Heart left ventricle (tissue), 16 donors: ENCODE measurements around the gene ATG9B. TPM values are rescaled to one million over a fixed set of nuclear protein-coding genes. Genes with fewer than 3 reads are reported as not detected.
"Not testable (repeated sequence)": the region's sequence is repeated elsewhere in the genome, so short reads cannot be mapped to it uniquely, and the experiment has no call there.

Experiments used
- ATAC-seq, 4 donors: fragments of 200-7000 bp; cut with Tn5 transposase; one replicate each; pipeline ENCODE4 v1.9.1; 2020 to 2022; ENCODE audit warnings: moderate library complexity in 4 of 4, mild to moderate bottlenecking in 3 of 4, moderate number of reproducible peaks in 1 of 4
- DNase-seq, 5 donors: peaks; one replicate each; pipeline ENCODE4 v3.0.0-alpha.2; 2020
- H3K27ac ChIP-seq, 12 donors: fragments of 200-600 bp; sonication (generic) in 4 of 12; one replicate each; pipeline versions ENCODE4 v1.5.0 to v1.8.0; 2016 to 2022; ENCODE audit warnings: mild to moderate bottlenecking in 2 of 12
- H3K27me3 ChIP-seq, 9 donors: fragments of 200-600 bp; sonication (generic) in 2 of 9; one replicate each; pipeline versions ENCODE4 v1.5.1 to v1.8.0; 2016 to 2022; ENCODE audit warnings: mild to moderate bottlenecking in 3 of 9
- H3K36me3 ChIP-seq, 9 donors: fragments of 200-600 bp; sonication (generic) in 2 of 9; one replicate each; pipeline versions ENCODE4 v1.5.0 to v1.8.0; 2018 to 2022; ENCODE audit warnings: mild to moderate bottlenecking in 2 of 9
- H3K4me1 ChIP-seq, 12 donors: fragments of 200-600 bp; sonication (generic) in 4 of 12; one replicate each; pipeline versions ENCODE4 v1.5.0 to v1.8.0; 2016 to 2022; ENCODE audit warnings: mild to moderate bottlenecking in 3 of 12
- H3K4me3 ChIP-seq, 12 donors: fragments of 200-600 bp; sonication (generic) in 4 of 12; one replicate each; pipeline versions ENCODE4 v1.5.0 to v1.8.0; 2017 to 2022; ENCODE audit warnings: mild to moderate bottlenecking in 9 of 12, moderate library complexity in 4 of 12
- H3K9me3 ChIP-seq, 12 donors: fragments of 200-600 bp; sonication (generic) in 4 of 12; one replicate each; pipeline versions ENCODE4 v1.5.0 to v1.8.0; 2016 to 2022; ENCODE audit warnings: mild to moderate bottlenecking in 1 of 12
- POLR2A ChIP-seq, 2 donors: fragments of 450-650 bp; IDR thresholded peaks; one replicate each; pipeline ENCODE4 v1.6.1; 2017; ENCODE audit warnings: antibody characterized with exemption in 2 of 2, mild to moderate bottlenecking in 2 of 2, moderate library complexity in 2 of 2
- WGBS, 4 donors: extraction: QIAGEN DNeasy Blood & Tissue Kit in 2 of 4; methylation state at CpG; one replicate each; pipeline versions ENCODE4 v1.1.5 to v1.1.7; 2013 to 2018; 5-methylcytosine and 5-hydroxymethylcytosine counted together
- intact Hi-C, 10 donors: fragments of 100-400 bp; cut with DNase I; formaldehyde crosslinking; loops; one replicate each; pipeline versions ENCODE4 v1.11.1 to v1.14.2; 2022
- polyA plus RNA-seq, 2 donors: library from polyadenylated mRNA; stranded (reverse); fragments of 200-250 nt; gene quantifications; one replicate each; pipeline ENCODE4 v1.2.3, GENCODE V29; 2013
- total RNA-seq, 9 donors: library from RNA; depleted of rRNA in 2 of 9; stranded (reverse); fragments of >200 nt in 2 of 9; fragmentation: NEBNext Ultra II Directional in 3 of 9; extraction: Animal tissue kit (Norgen Biotek cat#: 25700) in 3 of 9; gene quantifications; one replicate each; pipeline versions ENCODE4 v1.1.0 to v1.2.4, GENCODE V29; 2016 to 2023
- TF ChIP-seq, protein P1 (sequence below), 12 donors: fragments of 200-600 bp; sonication (generic) in 4 of 12; IDR thresholded peaks; one replicate each; pipeline versions ENCODE4 v1.5.0 to v1.8.0; 2018 to 2022; ENCODE audit warnings: antibody characterized with exemption in 12 of 12, mild to moderate bottlenecking in 5 of 12
- donor health status: ischemic (EF 13 %, LVEDD 7.1; RV severe dilation, severe dysfunction).
- donor health status: healthy with polysubstance abuse.
- donor health status: DM: no; HTN: yes; CAD: no.
- donor health status: DM: no; HTN: no; CAD: no.
- donor health status: ischemic (EF 25% LVEDD 6.9; RV normal size, moderate dysfunction).
- donor health status: ischemic (EF 25% LVEDD 5.7; RV mildly dilated, moderate dysfunction).
- donor health status: healthy.
- donor health status: DM: yes; HTN: yes; CAD: no.
- donor health status: ischemic (EF 35%, LVEDD 5.7; RV mildly dilated, moderate dysfunction).
- donor health status: nonischemic (EF 11% LVEDD 7.7; RV severe dilation, severe dysfunction).
- donor health status: DM: yes; HTN: yes; CAD: no.
- donor health status: PGD.
- donor health status: ischemic (EF 29% LVEDD 5.4; RV normal size, mild dysfunction).
- donor health status: nonischemic (EF 23%, LVEDD 6.1; RV moderate dilation, normal function).

The ATG9B gene
- total and polyA plus RNA-seq, 11 donors = 0.07 to 1.0 (median 0.32) TPM; not detected in 7

DNA sequence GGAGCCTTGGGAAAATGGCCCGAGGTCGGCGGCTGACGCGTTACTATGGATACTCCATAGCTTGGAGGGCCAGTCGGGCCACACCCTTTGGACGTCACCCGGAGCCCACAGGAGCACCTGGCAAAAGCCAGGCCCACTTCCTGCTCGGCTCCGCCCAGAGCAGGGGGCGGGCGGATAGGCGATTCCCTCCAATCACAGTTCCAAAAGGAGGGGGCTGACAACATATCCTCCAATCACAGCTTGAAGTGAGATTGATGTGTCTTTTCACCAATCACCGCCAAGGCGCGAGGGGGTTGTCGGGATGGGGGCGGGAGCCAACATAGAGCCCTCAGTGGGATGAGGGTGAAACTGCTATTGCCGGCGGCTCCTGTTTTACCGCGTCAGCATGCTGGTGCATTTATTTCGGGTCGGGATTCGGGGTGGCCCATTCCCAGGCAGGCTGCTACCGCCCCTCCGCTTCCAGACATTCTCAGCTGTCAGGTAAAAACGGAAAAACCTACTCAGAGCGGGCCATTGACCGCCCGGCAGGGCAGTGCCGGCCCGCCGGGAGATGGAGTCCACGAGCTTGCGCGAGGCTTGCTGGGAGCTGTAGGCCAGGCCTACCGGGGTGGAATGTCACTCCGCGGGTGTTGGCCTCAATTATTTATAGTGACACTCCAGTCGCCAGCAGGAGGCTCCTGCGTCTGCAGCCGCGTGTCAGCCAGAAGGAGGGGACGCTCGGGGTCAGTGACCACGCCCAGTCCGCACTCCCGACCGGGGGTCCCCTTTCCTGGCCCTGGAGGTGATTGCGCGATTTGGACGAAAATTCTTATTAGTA, 4.0 kb upstream of the ATG9B start, which contains the start of gene ABCB8:
Gene ABCB8 (plus strand): TSS at position 320 of the 817 bp plus-strand sequence. CDS start 66 bp downstream, at position 386.
- peak within 1 kb of the TSS; percentile 62 to 91 (median 76) for H3K4me3 ChIP-seq
- intact Hi-C loops = loop anchor here in 7 of 10 donors (1.0 to 10.0 kb wide), 11 partner anchors 30 to 661 kb away; partner anchors contain the start of genes SLC4A2 (in 3 of the 7), AGAP3 (in 1 of the 7) and REPIN1 (in 1 of the 7)
- ATAC-seq (peak; percentile 96 to 98 (median 96)), DNase-seq (peak; percentile 96 to 99 (median 98))
- peaks cover 0 to 14% (median 6%) of the 10 kb centered on the region in 9 donors for H3K36me3 ChIP-seq
- peak in 1 of 2 donors; percentile 74 for TF ChIP-seq POLR2A (IDR thresholded peaks at IDR 0.05)
- TF ChIP-seq, protein P1, sequence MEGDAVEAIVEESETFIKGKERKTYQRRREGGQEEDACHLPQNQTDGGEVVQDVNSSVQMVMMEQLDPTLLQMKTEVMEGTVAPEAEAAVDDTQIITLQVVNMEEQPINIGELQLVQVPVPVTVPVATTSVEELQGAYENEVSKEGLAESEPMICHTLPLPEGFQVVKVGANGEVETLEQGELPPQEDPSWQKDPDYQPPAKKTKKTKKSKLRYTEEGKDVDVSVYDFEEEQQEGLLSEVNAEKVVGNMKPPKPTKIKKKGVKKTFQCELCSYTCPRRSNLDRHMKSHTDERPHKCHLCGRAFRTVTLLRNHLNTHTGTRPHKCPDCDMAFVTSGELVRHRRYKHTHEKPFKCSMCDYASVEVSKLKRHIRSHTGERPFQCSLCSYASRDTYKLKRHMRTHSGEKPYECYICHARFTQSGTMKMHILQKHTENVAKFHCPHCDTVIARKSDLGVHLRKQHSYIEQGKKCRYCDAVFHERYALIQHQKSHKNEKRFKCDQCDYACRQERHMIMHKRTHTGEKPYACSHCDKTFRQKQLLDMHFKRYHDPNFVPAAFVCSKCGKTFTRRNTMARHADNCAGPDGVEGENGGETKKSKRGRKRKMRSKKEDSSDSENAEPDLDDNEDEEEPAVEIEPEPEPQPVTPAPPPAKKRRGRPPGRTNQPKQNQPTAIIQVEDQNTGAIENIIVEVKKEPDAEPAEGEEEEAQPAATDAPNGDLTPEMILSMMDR (IDR thresholded peaks at IDR 0.05) = peak; percentile 43 to 77 (median 60)
- peaks cover 0 to 22% (median 15%) of the 10 kb centered on the region in 12 donors for H3K4me1 ChIP-seq
- peak within 1 kb of the TSS; percentile 15 to 90 (median 85) for H3K27ac ChIP-seq
- WGBS, 4 donors = 0 to 1% (median 1%) methylated on average over 36 to 53 of the region's 53 CpGs
- no peaks in the 10 kb centered on the region for H3K9me3 ChIP-seq
- H3K27me3 ChIP-seq = peaks cover 0 to 4% (median 0%) of the 10 kb centered on the region in 9 donors

DNA sequence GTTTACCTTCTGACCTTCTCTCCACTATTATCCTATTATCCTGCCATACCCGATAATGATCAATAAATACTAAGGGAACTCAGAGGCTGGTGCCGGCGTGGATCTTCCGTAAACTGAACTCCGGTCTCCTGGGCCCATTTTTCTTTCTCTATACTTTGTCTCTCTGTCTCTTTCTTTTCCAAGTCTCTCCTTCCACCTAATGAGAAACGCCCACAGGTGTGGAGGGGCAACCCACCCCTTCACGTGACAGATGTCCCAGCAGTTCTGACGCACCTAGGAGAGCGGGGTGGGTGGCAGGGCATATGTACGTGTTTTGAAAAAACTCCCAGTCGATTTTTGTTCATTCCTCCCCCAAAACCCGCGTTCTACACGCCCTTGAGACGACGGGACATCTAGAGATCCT, 3.4 kb upstream of the ATG9B start:
- Histone ChIP-seq H3K4me1 (peaks cover 0 to 22% (median 15%) of the 10 kb centered on the region in 12 donors), H3K27ac (peak overlapping the region in 11 of 12 donors; percentile 17 to 90 (median 81)), H3K4me3 (peak overlapping the region in 11 of 12 donors; percentile 62 to 91 (median 77)), H3K36me3 (peaks cover 0 to 13% (median 2%) of the 10 kb centered on the region in 9 donors)
- DNase-seq, H3K27me3 ChIP-seq, ATAC-seq, H3K9me3 ChIP-seq: not testable (repeated sequence)
- intact Hi-C loops = loop anchor here in 7 of 10 donors (1.0 to 10.0 kb wide), 11 partner anchors 31 to 660 kb away; partner anchors contain the start of genes SLC4A2 (in 3 of the 7), AGAP3 (in 1 of the 7) and REPIN1 (in 1 of the 7)
- 6 to 15% (median 11%) methylated on average over 16 of the region's 16 CpGs for WGBS, 4 donors

DNA sequence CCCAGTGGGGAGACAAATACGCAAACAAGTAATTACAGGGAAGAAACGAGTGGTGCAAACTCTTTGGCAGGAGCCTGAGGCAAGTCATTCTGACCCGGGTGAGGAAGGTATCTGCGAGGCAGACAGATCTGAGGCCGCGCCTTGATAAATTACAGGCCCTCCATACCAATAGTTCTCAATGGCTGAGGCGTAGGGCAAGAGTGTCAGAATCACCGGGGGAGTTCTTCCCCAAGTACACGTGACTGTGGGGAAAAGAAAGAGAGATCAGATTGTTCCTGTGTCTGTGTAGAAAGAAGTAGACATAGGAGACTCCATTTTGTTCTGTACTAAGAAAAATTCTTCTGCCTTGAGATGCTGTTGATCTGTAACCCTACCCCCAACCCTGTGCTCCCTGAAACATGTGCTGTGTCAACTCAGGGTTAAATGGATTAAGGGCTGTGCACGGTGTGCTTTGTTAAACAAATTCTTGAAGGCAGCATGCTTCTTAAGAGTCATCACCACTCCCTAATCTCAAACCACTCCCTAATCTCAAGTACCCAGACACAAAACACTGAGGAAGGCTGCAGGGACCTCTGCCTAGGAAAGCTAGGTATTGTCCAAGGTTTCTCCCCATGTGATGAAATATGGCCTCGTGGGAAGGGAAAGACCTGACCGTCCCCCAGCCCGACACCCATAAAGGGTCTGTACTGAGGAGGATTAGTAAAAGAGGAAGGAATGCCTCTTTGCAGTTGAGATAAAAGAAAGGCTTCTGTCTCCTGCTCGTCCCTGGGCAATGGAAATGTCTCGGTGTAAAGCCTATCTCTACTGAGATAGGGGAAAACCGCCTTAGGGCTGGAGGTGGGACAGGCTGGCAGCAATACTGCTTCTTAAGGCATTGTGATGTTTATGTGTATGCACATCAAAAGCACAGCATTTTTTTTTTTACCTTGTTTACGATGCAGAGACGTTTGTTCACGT, 2.8 kb upstream of the ATG9B start:
- ATAC-seq = not testable (repeated sequence)
- intact Hi-C loops = loop anchor here in 3 of 10 donors (5.0 to 10.0 kb wide), 3 partner anchors 68 to 660 kb away; partner anchors contain the start of gene REPIN1 (in 1 of the 3)
- H3K27ac ChIP-seq = peak overlapping the region in 2 of 12 donors; percentile 72 to 83

DNA sequence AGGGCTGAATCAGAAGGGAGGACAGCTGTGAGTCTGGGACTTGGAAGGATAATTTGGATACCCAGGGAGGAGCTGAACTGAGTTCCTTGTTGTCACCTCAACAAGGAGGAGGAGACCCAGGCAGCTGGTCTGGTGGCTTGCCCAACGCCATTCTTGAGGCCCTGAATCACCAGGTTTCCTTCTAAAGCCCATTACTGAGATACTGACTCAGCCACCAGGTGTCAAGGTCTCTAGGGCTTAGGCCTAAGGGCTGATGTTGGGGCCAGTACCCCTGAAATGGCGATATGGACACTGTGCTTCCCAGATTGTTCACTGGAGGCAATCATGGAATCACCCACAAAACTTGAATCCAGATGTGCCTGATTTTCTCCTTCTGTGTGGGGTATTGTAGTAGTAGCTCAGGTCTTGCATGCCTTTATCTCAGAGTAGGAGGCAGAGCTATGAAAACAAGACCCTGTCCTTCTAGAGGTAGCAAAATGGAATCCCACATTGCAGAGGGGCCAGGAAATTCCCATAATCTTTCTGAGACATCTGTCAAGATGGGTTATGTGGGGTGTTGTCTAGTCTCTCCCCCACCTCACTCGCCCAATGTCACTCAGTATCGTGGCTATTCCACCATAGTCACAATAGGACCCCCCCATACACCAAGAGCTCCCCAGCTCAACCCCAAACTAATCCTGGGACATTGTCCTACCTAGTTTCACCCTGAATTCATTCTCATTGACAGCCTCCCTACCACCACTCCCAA, 1.8 kb upstream of the ATG9B start:
- H3K9me3 ChIP-seq = no peaks in the 10 kb centered on the region
- H3K27me3 ChIP-seq = peaks cover 0 to 10% (median 0%) of the 10 kb centered on the region in 9 donors
- no peak overlapping the region for H3K27ac ChIP-seq
- intact Hi-C loops = loop anchor here in 3 of 10 donors (5.0 to 10.0 kb wide), 3 partner anchors 69 to 659 kb away; partner anchors contain the start of gene REPIN1 (in 1 of the 3)
- H3K36me3 ChIP-seq = peaks cover 0 to 3% (median 0%) of the 10 kb centered on the region in 9 donors
- H3K4me1 ChIP-seq = peaks cover 0 to 22% (median 15%) of the 10 kb centered on the region in 12 donors
- no peak overlapping the region for H3K4me3 ChIP-seq
- no peak for DNase-seq
- WGBS, 4 donors = 82 to 94% (median 89%) methylated on average over 4 of the region's 4 CpGs
- ATAC-seq = no peak
- TF ChIP-seq, protein P1 (IDR thresholded peaks at IDR 0.05) = no peak
- TF ChIP-seq POLR2A (IDR thresholded peaks at IDR 0.05) = no peak

More for the DNA sequence above, 2.8 kb upstream of the ATG9B start:
- not testable (repeated sequence) for H3K27me3 ChIP-seq, DNase-seq, H3K9me3 ChIP-seq
- H3K36me3 ChIP-seq = peaks cover 0 to 10% (median 0%) of the 10 kb centered on the region in 9 donors
- peaks cover 0 to 22% (median 15%) of the 10 kb centered on the region in 12 donors for H3K4me1 ChIP-seq
- H3K4me3 ChIP-seq = peak overlapping the region in 5 of 12 donors; percentile 69 to 81 (median 76)
- WGBS, 4 donors = 44 to 52% (median 48%) methylated on average over 19 of the region's 19 CpGs
